CD4-positive, alpha-beta T cell treated with Interferon gamma for 1 hour (primary cell): Measurements from ENCODE around the gene GPR135.

ENCODE experiments used
- DNase-seq: peaks from one replicate; pipeline ENCODE4 v3.0.0-alpha.2; 2020

The GPR135 gene, protein sequence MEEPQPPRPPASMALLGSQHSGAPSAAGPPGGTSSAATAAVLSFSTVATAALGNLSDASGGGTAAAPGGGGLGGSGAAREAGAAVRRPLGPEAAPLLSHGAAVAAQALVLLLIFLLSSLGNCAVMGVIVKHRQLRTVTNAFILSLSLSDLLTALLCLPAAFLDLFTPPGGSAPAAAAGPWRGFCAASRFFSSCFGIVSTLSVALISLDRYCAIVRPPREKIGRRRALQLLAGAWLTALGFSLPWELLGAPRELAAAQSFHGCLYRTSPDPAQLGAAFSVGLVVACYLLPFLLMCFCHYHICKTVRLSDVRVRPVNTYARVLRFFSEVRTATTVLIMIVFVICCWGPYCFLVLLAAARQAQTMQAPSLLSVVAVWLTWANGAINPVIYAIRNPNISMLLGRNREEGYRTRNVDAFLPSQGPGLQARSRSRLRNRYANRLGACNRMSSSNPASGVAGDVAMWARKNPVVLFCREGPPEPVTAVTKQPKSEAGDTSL

GRCh38 chr14:59465316-59466135, at the start of gene GPR135:
GPR135 (minus strand) TSS chr14:59465380; CDS start chr14:59465226, 154 bp downstream.
- peak; percentile 48 for DNase-seq

- no peak for DNase-seq
Measured at GRCh38 chr14:59511916-59512575, 46.9 kb upstream of the GPR135 start.

DNA sequence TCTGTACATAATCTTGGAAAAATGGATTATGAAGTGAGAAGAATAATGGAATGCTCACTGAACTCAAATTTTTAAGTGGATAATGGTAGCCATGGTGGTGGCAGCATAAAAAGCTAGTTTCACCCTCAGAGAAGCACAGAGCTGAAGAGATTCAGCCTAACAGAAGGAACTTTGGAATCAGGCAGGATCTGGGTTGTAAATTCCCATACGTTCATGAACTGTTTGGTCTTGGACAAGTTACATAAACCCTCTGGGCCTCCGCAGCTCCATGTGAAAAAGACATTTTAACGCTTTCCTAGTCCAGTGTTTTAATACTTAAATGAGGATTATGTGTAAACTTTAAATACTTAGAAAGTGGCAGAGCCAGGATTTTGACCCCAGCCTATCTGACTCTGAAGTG, 45.8 kb upstream of the GPR135 start:
- no peak for DNase-seq

GRCh38 chr14:59510001-59510400, 44.8 kb upstream of the GPR135 start:
- DNase-seq = no peak

DNA sequence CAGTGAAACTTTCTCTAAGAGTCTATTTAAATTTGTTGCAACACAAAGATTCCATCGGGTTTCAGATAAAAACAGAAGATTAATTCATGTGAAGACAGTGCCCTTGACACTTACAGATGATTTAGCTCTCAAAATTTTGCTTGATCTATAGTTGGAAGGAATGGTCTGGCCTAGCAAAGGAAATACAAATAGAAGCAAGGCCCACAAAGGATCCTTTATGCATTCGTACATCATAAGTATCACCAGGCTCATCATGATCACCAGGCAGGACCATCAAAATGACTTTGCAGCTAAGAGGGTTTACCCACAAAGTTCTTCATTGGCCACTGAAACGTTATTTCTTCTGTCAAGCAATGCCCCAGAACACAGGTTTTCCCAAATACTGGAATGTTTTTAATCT, 43.9 kb upstream of the GPR135 start:
- no peak for DNase-seq

- no peak for DNase-seq
Measured at GRCh38 chr14:59507752-59508103, 42.5 kb upstream of the GPR135 start.

DNA sequence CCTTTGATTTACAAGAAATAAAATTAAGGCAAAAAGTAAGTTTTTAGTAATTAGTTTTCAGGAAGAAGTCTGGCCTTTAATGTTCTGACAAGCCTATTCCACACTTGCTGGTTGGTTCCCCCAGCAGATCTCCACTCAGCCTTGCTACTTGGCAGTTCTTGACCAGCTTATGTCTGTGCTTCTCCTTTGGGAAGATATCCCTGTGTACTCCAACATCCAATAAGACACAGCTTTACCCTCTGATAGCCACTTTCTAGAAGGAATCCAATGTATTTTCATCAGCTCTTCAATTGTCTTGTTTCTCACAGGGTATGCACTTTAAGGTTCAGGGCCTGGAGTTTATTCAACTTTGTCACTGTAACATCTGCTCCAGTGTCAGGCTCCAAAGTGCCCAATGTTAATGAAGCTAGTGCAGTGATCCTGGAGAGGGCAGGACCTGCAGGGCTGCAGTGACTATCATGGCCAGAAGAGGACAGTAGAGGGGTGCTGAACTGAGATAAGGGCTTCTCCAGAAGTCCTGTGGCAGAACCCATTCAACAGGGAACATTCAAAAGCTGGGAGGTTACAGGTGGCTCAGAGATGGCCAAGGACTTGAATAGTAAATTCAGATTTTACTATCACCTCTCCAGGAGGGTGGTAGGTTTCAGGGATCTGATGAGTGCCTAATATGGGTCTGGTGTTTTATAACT, 42.0 kb upstream of the GPR135 start:
- peak; percentile 12 for DNase-seq

- DNase-seq = no peak
Measured at GRCh38 chr14:59503256-59503655, 38.1 kb upstream of the GPR135 start.

- no peak for DNase-seq
Measured at GRCh38 chr14:59500732-59501131, 35.6 kb upstream of the GPR135 start.

GRCh38 chr14:59492384-59492783, 27.2 kb upstream of the GPR135 start:
- DNase-seq = no peak

DNA sequence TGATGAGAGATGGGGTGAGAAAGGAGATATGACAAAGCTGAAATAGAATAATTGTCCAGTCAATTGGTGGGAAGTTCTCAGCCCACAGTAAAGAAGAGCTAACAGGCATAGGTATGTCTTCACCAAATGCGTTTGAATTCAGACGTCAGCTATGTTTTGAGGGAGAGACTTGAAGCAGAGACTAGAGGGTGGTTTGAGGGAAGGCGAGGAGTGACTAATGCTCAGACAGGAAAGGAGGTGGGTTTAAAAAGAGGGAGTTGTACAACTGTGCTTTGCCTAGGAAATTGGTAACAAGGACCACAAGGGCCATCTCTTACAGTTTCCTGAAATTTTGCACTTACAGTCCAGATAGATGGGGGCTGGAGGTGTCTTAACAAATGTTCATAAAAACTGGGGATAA, 25.6 kb upstream of the GPR135 start:
- no peak for DNase-seq

DNA sequence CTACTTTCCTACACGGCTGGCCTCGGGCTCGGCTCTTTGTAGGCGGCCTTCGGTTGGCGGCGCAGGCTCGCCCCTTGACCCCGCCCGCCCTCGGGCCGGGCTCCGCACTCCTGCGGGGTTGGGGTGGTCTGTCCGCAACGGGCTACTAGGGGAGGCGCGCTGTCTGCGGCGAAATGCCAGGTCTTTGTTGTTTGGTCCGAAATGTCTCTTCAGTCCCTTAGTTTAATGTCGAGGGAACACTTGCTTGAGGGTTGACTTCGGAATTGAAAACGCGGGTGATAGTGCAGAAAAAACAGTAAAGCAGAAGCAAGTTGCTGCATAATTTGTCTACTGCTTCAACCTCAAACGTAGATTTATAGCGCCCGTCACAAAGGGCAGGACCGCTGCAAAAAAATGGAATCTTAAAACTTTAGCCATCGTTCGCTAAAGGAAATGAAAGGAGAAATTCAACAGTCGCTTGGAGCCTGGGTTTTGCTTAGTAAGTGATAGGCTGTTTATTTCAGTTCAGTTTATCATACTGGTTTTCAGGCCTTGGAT, 19.5 kb upstream of the GPR135 start:
- no peak for DNase-seq

GRCh38 chr14:59483819-59484638, 18.8 kb upstream of the GPR135 start, which contains the start of the genes JKAMP and L3HYPDH:
JKAMP (plus strand) TSS chr14:59484517; CDS start chr14:59484590, 73 bp downstream.
L3HYPDH (minus strand) TSS chr14:59484408; CDS start chr14:59484316, 92 bp downstream.
- DNase-seq = peak; percentile 95

DNA sequence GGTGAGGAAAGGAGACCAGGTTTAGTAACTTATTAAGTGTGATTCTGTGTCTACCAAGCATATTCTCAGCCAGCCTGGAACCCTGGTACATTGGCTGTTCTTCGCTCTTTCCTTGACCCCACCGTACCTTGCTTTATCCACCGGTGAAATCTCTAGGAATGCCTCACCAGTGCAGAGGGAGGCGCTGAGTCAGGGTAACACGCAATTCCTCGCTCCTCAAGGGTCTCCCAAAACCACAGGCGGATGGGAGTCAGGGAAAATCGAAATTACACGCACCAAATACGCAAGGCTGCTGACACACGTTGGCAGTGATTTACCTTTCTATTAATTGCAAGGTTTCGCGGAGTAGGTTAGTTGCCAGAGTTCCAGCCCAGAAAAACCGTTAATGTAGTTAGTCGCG, 18.2 kb upstream of the GPR135 start:
- no peak for DNase-seq

GRCh38 chr14:59482541-59483331, 17.6 kb upstream of the GPR135 start:
- DNase-seq = no peak

DNA sequence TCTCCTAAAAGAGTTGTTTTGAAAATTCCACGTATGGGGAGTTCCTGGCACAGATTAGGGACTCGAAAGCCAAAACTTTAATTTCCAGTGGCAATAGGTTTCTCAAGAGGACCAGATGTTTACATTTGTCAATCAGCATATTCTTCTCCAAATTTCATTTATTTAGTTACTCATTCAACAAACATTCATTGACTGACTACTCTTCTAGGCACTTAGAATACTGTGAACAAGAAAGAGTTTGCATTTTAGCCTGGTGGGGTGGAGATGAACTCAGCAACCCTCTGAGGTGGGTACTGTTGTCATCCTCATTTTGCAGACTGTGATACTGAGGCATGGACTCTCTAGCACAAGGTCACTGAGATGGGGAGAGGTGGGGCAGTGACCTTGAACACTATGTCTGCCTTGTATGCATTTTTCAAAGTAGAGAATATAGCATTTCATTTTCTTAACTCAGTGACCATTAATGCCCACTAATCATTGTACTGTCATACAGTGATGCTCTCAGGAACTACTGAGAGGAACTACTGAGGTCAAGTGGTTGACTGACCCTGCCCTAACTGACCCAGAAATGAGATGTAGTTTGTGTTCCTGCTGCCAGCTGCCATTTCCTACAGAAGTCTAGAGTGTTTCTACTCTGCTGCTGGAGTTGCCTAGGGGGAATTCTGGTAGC, 16.8 kb upstream of the GPR135 start:
- DNase-seq = no peak

GRCh38 chr14:59481407-59481806, 16.2 kb upstream of the GPR135 start:
- DNase-seq = no peak

GRCh38 chr14:59480166-59480565, 15.0 kb upstream of the GPR135 start:
- no peak for DNase-seq

- DNase-seq = no peak
Measured at GRCh38 chr14:59478540-59478939, 13.4 kb upstream of the GPR135 start.

GRCh38 chr14:59475709-59476108, 10.5 kb upstream of the GPR135 start:
- DNase-seq = no peak
